Activated T-helper 1 cell treated with anti-CD3 and anti-CD28 coated beads, Interleukin-2, amount 50 U/mL, for 16 hours (primary cell): ENCODE data around the gene RYR2.

Experiments
- DNase-seq, 2 donors: peaks; one replicate each; pipeline ENCODE4 v3.0.0-alpha.2; 2020; ENCODE audit warnings: low read depth in 1 of 2, low spot score in 1 of 2

RYR2 gene

GRCh38 chr1:237187842-237188241, 145.9 kb downstream of the RYR2 start:
- DNase-seq, result no peak

- no peak for DNase-seq
Observed at GRCh38 chr1:237191403-237191802, 149.4 kb downstream of the RYR2 start.

- no peak for DNase-seq
Observed at GRCh38 chr1:237197470-237198425, 155.8 kb downstream of the RYR2 start.

GRCh38 chr1:237199026-237199425, 157.0 kb downstream of the RYR2 start:
- DNase-seq, result no peak

GRCh38 chr1:237201155-237201554, 159.2 kb downstream of the RYR2 start:
- DNase-seq, result no peak

- DNase-seq, result no peak
Observed at GRCh38 chr1:237204841-237205240, 162.9 kb downstream of the RYR2 start.

GRCh38 chr1:237205400-237206064, 163.5 kb downstream of the RYR2 start:
- DNase-seq, result no peak

- DNase-seq, result no peak
Observed at GRCh38 chr1:237206065-237206414, 164.1 kb downstream of the RYR2 start.

GRCh38 chr1:237211031-237211430, 169.0 kb downstream of the RYR2 start:
- no peak for DNase-seq

- no peak for DNase-seq
Observed at GRCh38 chr1:237211540-237211939, 169.6 kb downstream of the RYR2 start.

GRCh38 chr1:237219751-237220642, 178.0 kb downstream of the RYR2 start:
- DNase-seq, result no peak

GRCh38 chr1:237223419-237223818, 181.4 kb downstream of the RYR2 start:
- DNase-seq, result no peak

- no peak for DNase-seq
Observed at GRCh38 chr1:237226177-237226944, 184.4 kb downstream of the RYR2 start.

GRCh38 chr1:237227476-237227875, 185.5 kb downstream of the RYR2 start:
- DNase-seq, result no peak

GRCh38 chr1:237228421-237228820, 186.4 kb downstream of the RYR2 start:
- DNase-seq, result no peak

GRCh38 chr1:237229333-237229732, 187.3 kb downstream of the RYR2 start:
- DNase-seq, result no peak

- no peak for DNase-seq
Observed at GRCh38 chr1:237232501-237232900, 190.5 kb downstream of the RYR2 start.

GRCh38 chr1:237235091-237235490, 193.1 kb downstream of the RYR2 start:
- no peak for DNase-seq

- DNase-seq, result no peak
Observed at GRCh38 chr1:237237721-237238120, 195.7 kb downstream of the RYR2 start.

- no peak for DNase-seq
Observed at GRCh38 chr1:237239248-237239647, 197.3 kb downstream of the RYR2 start.

GRCh38 chr1:237241038-237241437, 199.1 kb downstream of the RYR2 start:
- DNase-seq, result no peak
